ENCODE measurements around the gene ITGB5.

GRCh38 chr3:124904835-124905492 lies 17.8 kb upstream of the ITGB5 start:
- TF ChIP-seq CTCF (IDR thresholded peaks at IDR 0.05) = no peak
- TF ChIP-seq POLR2A (IDR thresholded peaks at IDR 0.05) = no peak
- TF ChIP-seq POLR2AphosphoS5 (IDR thresholded peaks at IDR 0.05) = no peak

Data from upper lobe of left lung (tissue), 4 donors.